Parathyroid adenoma (tissue), 2 donors: ENCODE measurements around the gene OCA2.
"Not testable (repeated sequence)": the region's sequence is repeated elsewhere in the genome, so short reads cannot be mapped to it uniquely, and the experiment has no call there.

ENCODE experiments used
- H2AFZ ChIP-seq: fragments of 300-600 bp; sonication (generic); one replicate; pipeline ENCODE4 v1.7.0; 2017; ENCODE audit warnings: antibody characterized with exemption, mild to moderate bottlenecking
- H3K27ac ChIP-seq: fragments of 300-600 bp; sonication (generic); one replicate; pipeline ENCODE4 v1.7.0; 2017
- H3K27me3 ChIP-seq: fragments of 300-600 bp; sonication (generic); one replicate; pipeline ENCODE4 v1.7.0; 2017; ENCODE audit warnings: low read length; ENCODE audit not compliant: control insufficient read depth, insufficient read depth
- H3K36me3 ChIP-seq: fragments of 300-600 bp; sonication (generic); one replicate; pipeline ENCODE4 v1.7.0; 2017; ENCODE audit warnings: low read length; ENCODE audit not compliant: control insufficient read depth, insufficient read depth
- H3K4me1 ChIP-seq: fragments of 300-600 bp; sonication (generic); one replicate; pipeline ENCODE4 v1.7.0; 2017; ENCODE audit warnings: control low read depth
- H3K4me2 ChIP-seq: fragments of 300-600 bp; sonication (generic); one replicate; pipeline ENCODE4 v1.7.0; 2017; ENCODE audit warnings: low read length
- H3K4me3 ChIP-seq: fragments of 300-600 bp; sonication (generic); one replicate; pipeline ENCODE4 v1.7.0; 2017; ENCODE audit warnings: low read depth, low read length
- H3K79me2 ChIP-seq: fragments of 300-600 bp; sonication (generic); one replicate; pipeline ENCODE4 v1.7.0; 2017; ENCODE audit warnings: control low read depth
- H3K9ac ChIP-seq: fragments of 300-600 bp; sonication (generic); one replicate; pipeline ENCODE4 v1.7.0; 2017; ENCODE audit warnings: mild to moderate bottlenecking
- H3K9me3 ChIP-seq: fragments of 300-600 bp; sonication (generic); one replicate; pipeline ENCODE4 v1.7.0; 2017; ENCODE audit warnings: low read length; ENCODE audit not compliant: control insufficient read depth
- TF ChIP-seq, protein P1 (sequence below): fragments of 300-600 bp; sonication (generic); IDR thresholded peaks from one replicate; pipeline ENCODE4 v1.7.0; 2017; ENCODE audit warnings: antibody characterized with exemption, mild to moderate bottlenecking
- donor health status: primary hyperparathyroidism.

Gene OCA2

DNA sequence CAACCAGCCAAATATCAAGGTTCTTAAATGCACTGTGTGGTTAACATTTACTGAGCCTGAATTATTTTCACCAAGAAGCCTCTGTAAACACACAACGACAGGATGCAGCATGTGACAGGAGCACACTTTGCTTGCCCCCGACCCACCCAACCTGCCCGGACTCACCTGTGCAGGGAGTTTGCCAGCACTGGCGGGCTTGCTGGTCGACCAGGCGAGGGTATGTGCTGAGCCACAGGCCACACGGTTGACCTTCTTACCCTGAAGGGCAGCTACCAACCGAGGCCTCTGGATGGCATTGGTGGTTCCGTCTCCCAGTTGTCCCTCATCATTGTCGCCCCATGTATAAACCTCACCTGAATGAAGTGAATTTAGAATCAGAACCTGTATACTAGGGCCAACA is 25.7 kb upstream of the OCA2 start:
- Histone ChIP-seq H3K36me3 (no peaks in the 10 kb centered on the region), H3K79me2 (no peaks in the 10 kb centered on the region), H3K27me3 (no peaks in the 10 kb centered on the region), H3K4me2 (no peak overlapping the region), H3K4me1 (no peaks in the 10 kb centered on the region), H3K9ac (no peak overlapping the region), H3K27ac (no peak overlapping the region), H3K9me3 (no peaks in the 10 kb centered on the region), H3K4me3 (no peak overlapping the region), H2AFZ (no peak overlapping the region)
- TF ChIP-seq, protein P1, sequence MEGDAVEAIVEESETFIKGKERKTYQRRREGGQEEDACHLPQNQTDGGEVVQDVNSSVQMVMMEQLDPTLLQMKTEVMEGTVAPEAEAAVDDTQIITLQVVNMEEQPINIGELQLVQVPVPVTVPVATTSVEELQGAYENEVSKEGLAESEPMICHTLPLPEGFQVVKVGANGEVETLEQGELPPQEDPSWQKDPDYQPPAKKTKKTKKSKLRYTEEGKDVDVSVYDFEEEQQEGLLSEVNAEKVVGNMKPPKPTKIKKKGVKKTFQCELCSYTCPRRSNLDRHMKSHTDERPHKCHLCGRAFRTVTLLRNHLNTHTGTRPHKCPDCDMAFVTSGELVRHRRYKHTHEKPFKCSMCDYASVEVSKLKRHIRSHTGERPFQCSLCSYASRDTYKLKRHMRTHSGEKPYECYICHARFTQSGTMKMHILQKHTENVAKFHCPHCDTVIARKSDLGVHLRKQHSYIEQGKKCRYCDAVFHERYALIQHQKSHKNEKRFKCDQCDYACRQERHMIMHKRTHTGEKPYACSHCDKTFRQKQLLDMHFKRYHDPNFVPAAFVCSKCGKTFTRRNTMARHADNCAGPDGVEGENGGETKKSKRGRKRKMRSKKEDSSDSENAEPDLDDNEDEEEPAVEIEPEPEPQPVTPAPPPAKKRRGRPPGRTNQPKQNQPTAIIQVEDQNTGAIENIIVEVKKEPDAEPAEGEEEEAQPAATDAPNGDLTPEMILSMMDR, result no peak

DNA sequence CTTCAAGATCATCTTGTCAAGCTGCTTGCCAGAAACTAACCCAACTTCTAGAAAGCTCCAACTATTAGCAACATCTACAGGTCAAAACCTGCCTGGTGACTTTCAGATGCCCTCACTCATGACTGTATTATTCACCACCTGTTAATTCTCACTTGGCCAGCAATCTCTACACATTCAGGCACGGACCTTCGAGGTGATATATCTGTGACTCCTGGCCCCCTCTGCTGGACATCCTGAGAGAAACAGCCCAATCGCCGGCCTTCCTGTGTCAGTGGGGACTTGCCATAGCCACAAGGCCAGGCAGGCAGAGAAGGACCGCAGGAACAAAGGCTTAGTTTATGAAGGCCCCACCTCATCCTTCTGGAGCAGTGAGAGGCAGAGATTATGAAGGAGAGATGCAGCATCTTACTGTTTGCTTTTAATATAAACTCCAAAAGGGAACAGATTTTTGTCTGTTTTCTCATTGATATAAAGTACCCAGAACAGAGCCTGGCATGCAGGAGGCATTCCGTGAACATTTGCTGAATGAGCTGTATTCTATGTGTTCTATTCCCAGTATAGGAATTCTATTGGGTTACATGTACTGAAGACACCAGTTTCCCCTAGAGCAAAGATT is 24.4 kb upstream of the OCA2 start:
- Histone ChIP-seq H3K79me2 (no peaks in the 10 kb centered on the region), H3K36me3 (no peaks in the 10 kb centered on the region), H3K9ac (no peak overlapping the region), H3K9me3 (no peaks in the 10 kb centered on the region), H3K27ac (no peak overlapping the region), H3K4me3 (no peak overlapping the region), H3K4me1 (no peaks in the 10 kb centered on the region), H3K27me3 (no peaks in the 10 kb centered on the region), H3K4me2 (no peak overlapping the region), H2AFZ (no peak overlapping the region)
- TF ChIP-seq, protein P1, result peak; percentile 30

DNA sequence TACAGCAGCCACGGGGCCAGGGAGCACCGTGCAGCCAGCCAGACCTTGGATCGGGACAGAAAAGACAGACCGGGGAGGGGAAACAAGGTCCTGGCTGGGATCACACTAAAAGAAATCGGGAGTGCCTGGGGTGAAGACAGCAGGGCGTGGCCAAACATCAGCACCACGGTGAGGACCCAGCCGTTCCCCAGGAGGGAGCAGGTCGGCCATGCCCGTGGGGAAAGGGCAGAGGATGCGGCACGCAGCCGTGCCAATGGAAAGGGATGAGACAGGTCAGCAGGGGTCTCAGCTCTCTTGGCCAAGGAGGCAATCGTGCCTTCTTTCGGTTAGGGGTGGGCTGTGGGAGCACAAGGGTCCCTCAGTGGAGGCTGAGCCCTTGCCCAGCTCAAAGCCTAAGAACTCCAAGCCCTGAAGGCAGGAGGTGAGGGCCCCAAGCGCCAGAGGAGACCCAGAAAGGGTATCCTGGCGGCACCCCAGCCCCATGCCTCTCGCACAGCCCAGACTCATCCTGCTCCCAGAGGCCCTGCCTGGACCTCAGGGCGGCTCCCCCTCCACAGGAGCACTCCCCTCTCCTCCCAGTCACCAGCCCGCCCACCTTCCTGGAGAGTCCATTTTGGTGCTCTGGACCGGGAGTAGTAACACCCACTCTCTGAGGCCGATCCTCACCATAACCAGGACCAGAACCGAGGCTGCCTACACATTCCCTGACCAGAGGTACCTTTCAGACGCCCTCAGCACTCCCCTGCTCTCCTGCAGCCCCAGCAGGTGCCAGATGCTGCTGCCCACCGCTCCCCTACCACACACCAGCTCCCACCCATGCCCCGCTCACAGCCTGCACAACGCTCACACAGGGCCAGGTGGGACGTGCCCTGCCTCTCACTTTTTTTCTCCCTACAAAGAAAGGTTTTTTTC is 23.2 kb upstream of the OCA2 start:
- no peak overlapping the region for H2AFZ ChIP-seq
- H3K36me3 ChIP-seq, result no peaks in the 10 kb centered on the region

DNA sequence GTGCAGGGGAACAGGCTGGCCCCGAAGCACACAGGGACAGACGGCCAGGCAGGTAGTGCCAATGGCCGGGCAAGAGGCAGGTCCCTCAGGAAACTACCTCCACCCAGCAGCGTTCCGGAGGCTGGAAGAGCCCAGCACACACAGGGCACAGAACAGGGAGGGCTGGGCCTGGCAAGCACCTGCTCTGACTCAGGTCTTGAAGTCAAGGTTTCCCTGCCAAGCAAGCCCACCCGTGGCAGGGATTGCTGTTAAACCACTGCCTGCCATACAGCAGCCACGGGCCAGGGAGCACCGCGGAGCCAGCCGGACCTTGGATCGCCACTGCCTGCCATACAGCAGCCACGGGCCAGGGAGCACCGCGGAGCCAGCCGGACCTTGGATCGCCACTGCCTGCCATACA is 22.5 kb upstream of the OCA2 start:
- not testable (repeated sequence) for H3K4me1 ChIP-seq, H2AFZ ChIP-seq, H3K9me3 ChIP-seq, H3K4me3 ChIP-seq, H3K4me2 ChIP-seq, H3K79me2 ChIP-seq, H3K27me3 ChIP-seq, H3K27ac ChIP-seq, H3K36me3 ChIP-seq, H3K9ac ChIP-seq

More for the DNA sequence above, 23.2 kb upstream of the OCA2 start:
- TF ChIP-seq, protein P1, result no peak
- Histone ChIP-seq H3K9me3 (no peaks in the 10 kb centered on the region), H3K4me2 (no peak overlapping the region), H3K4me1 (no peaks in the 10 kb centered on the region), H3K4me3 (no peak overlapping the region), H3K9ac (no peak overlapping the region), H3K79me2 (no peaks in the 10 kb centered on the region), H3K27me3 (no peaks in the 10 kb centered on the region), H3K27ac (no peak overlapping the region)

DNA sequence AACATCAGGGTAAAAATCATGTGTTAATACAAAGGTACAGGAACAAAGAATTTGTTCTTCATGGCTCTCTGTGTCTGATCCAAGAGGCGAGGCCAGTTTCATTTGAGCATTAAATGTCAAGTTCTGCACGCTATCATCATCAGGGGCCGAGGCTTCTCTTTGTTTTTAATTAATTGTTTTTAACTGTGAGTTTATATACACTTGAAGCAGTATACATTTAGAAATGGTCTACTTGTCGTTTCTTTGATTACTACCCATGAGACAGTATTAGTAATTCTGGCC is 21.2 kb upstream of the OCA2 start:
- no peaks in the 10 kb centered on the region for H3K4me1 ChIP-seq
- H2AFZ ChIP-seq, result no peak overlapping the region
- H3K36me3 ChIP-seq, result no peaks in the 10 kb centered on the region
- no peak overlapping the region for H3K4me3 ChIP-seq
- no peaks in the 10 kb centered on the region for H3K9me3 ChIP-seq
- H3K4me2 ChIP-seq, result no peak overlapping the region
- H3K79me2 ChIP-seq, result no peaks in the 10 kb centered on the region
- H3K27me3 ChIP-seq, result no peaks in the 10 kb centered on the region
- H3K27ac ChIP-seq, result no peak overlapping the region
- TF ChIP-seq, protein P1, result no peak
- H3K9ac ChIP-seq, result no peak overlapping the region
